Mucosa of rectum (tissue), 2 donors: Measurements from ENCODE around the gene ACSS1.
"Not testable (repeated sequence)": the region's sequence is repeated elsewhere in the genome, so short reads cannot be mapped to it uniquely, and the experiment has no call there.

Experiments used
- H3K27ac ChIP-seq, 2 donors: one replicate each; pipeline ENCODE4 v1.7.0; 2013; ENCODE audit warnings: inconsistent platforms in 2 of 2, low read depth in 2 of 2, low read length in 2 of 2
- H3K27me3 ChIP-seq, 2 donors: one replicate each; pipeline ENCODE4 v1.7.0; 2013; ENCODE audit warnings: low read length in 2 of 2; ENCODE audit not compliant: control insufficient read depth in 2 of 2, insufficient read depth in 2 of 2
- H3K36me3 ChIP-seq, 2 donors: one replicate each; pipeline ENCODE4 v1.7.0; 2013; ENCODE audit warnings: low read length in 2 of 2; ENCODE audit not compliant: control insufficient read depth in 2 of 2, insufficient read depth in 2 of 2
- H3K4me1 ChIP-seq, 2 donors: one replicate each; pipeline ENCODE4 v1.7.0; 2013; ENCODE audit warnings: low read length in 2 of 2, mild to moderate bottlenecking in 1 of 2; ENCODE audit not compliant: control insufficient read depth in 2 of 2, insufficient read depth in 2 of 2
- H3K4me3 ChIP-seq, 2 donors: one replicate each; pipeline ENCODE4 v1.7.0; 2013; ENCODE audit warnings: low read length in 2 of 2
- H3K9ac ChIP-seq, 2 donors: one replicate each; pipeline ENCODE4 v1.7.0; 2013; ENCODE audit warnings: low read length in 2 of 2, low read depth in 1 of 2, mild to moderate bottlenecking in 1 of 2
- H3K9me3 ChIP-seq, 2 donors: one replicate each; pipeline ENCODE4 v1.7.0; 2013; ENCODE audit warnings: low read length in 2 of 2; ENCODE audit not compliant: control insufficient read depth in 2 of 2
- donor health status: healthy.
- donor health status: Normal muscosa, but diverticular disease.

ACSS1 gene

GRCh38 chr20:25005661-25006060 is 52.3 kb downstream of the ACSS1 start:
- peaks cover 36 to 47% of the 10 kb centered on the region in 2 donors for H3K36me3 ChIP-seq
- H3K27ac ChIP-seq = no peak overlapping the region
- no peak overlapping the region for H3K4me3 ChIP-seq
- no peaks in the 10 kb centered on the region for H3K9me3 ChIP-seq
- no peak overlapping the region for H3K9ac ChIP-seq
- no peaks in the 10 kb centered on the region for H3K4me1 ChIP-seq
- H3K27me3 ChIP-seq = no peaks in the 10 kb centered on the region

- Histone ChIP-seq H3K27me3 (no peaks in the 10 kb centered on the region), H3K9ac (no peak overlapping the region), H3K4me1 (no peaks in the 10 kb centered on the region), H3K36me3 (peaks cover 36 to 42% of the 10 kb centered on the region in 2 donors), H3K9me3 (no peaks in the 10 kb centered on the region), H3K27ac (no peak overlapping the region), H3K4me3 (no peak overlapping the region)
These were observed 52.7 kb downstream of the ACSS1 start for GRCh38 chr20:25005220-25005619.

GRCh38 chr20:25003002-25003401 is 54.9 kb downstream of the ACSS1 start:
- no peak overlapping the region for H3K27ac ChIP-seq
- no peak overlapping the region for H3K4me3 ChIP-seq
- no peaks in the 10 kb centered on the region for H3K27me3 ChIP-seq
- H3K9ac ChIP-seq = no peak overlapping the region
- H3K9me3 ChIP-seq = no peaks in the 10 kb centered on the region
- no peaks in the 10 kb centered on the region for H3K4me1 ChIP-seq
- peaks cover 21 to 26% of the 10 kb centered on the region in 2 donors for H3K36me3 ChIP-seq

- H3K36me3 ChIP-seq, H3K9ac ChIP-seq, H3K4me1 ChIP-seq, H3K4me3 ChIP-seq, H3K27ac ChIP-seq, H3K27me3 ChIP-seq, H3K9me3 ChIP-seq: not testable (repeated sequence)
These were observed 56.6 kb downstream of the ACSS1 start for GRCh38 chr20:25001323-25001722.

DNA sequence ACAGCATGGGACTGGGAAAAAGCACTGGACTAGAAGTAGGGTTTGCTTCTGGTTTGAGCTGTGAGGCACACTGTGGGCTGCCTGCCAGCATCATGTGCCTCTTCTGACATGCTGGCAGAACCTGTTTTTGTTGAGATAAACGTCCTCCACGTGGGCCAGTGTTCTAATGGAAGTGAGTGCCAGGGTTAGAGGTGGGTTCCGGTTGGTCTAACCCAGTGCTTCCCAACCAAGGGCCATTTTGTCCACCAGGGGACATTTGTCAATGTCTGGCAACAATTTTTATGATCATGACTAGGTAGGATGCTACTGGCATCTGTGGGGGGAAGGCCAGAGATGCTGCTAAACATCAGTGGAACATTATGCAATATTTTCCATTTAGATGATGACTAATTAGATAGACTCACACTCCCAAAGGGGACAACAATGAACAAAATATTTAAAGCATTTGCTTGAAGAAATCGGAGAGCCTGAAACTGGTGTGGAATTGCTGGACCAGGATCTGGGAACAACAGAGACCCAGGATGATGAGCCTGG is 57.6 kb downstream of the ACSS1 start:
- H3K36me3 ChIP-seq = peaks cover 0 to 5% of the 10 kb centered on the region in 2 donors
- H3K9ac ChIP-seq = no peak overlapping the region
- no peaks in the 10 kb centered on the region for H3K27me3 ChIP-seq
- H3K9me3 ChIP-seq = no peaks in the 10 kb centered on the region
- no peak overlapping the region for H3K27ac ChIP-seq
- no peaks in the 10 kb centered on the region for H3K4me1 ChIP-seq
- H3K4me3 ChIP-seq = no peak overlapping the region

DNA sequence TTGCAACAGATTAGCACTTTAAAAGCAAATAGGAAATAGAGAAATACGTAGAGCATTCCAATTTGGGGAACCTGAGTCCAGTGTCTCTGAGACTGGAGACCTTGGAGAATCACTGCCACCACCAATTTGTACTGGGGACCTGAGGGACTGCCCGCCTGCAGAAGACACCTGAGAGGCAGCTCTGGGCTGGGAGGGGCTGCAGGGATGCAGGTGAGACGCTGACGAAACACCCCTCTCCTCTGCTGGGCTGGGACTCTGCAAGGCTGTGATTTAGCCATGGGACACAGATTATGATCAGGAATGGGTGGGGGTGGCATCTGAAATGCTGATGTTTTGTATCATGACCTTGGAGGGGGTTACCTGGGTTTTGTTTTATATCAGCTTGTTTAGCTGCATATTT is 58.4 kb downstream of the ACSS1 start:
- Histone ChIP-seq H3K27me3 (no peaks in the 10 kb centered on the region), H3K27ac (no peak overlapping the region), H3K36me3 (peaks cover 0 to 2% of the 10 kb centered on the region in 2 donors), H3K9ac (no peak overlapping the region), H3K9me3 (no peaks in the 10 kb centered on the region), H3K4me3 (no peak overlapping the region), H3K4me1 (peaks cover 0 to 4% of the 10 kb centered on the region in 2 donors)

- Histone ChIP-seq H3K27me3 (no peaks in the 10 kb centered on the region), H3K36me3 (no peaks in the 10 kb centered on the region), H3K4me1 (peaks cover 4% of the 10 kb centered on the region in 2 donors), H3K9me3 (no peaks in the 10 kb centered on the region), H3K27ac (no peak overlapping the region), H3K9ac (no peak overlapping the region), H3K4me3 (peak overlapping the region in 1 of 2 donors; percentile 4)
These were observed 59.1 kb downstream of the ACSS1 start for GRCh38 chr20:24998631-24999445.

- no peak overlapping the region for H3K9ac ChIP-seq
- H3K27ac ChIP-seq = no peak overlapping the region
These were observed 59.8 kb downstream of the ACSS1 start for GRCh38 chr20:24998121-24998520.

DNA sequence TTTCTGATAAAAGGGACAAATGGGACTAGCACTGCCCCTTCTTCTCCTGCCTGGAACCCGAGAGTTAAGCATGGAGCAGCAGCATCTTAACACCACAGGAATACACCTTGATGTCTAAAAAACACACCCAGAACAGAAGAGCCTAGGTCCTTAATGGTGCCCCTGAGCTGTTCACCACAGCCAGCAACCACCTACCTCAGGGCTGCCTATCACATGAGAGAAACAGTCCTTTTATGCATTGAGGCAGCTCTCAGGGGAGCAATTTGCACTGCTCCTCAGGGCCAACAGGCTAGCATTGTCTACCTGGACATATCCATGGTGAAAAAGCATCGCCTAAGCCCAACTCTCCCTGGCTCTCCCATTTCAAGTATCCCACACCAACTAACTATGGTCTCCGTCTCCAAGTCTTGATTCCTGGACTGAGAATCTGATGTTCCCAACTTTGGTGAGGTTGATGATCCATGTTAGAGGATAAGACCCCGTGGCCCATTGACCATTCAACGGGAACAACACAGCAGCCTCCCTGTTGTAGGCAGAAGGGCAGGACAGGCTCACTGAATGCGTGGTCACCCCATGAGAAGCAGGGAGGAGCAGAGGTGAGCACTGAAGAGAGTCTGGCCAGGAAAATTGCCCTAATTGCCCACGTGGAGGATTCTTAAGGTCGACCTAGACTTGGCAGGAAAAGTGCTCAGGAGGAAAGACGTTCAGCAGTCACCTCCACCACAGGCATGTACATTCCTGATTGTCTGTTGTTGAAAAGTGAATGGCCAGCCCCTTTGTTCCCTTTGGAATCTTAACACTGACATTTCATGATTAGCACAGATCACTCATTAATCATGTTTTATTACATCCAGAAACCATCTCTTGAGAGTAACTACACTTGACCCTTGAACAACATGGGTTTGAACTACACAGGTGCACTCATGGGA is 61.2 kb downstream of the ACSS1 start:
- Histone ChIP-seq H3K27me3 (no peaks in the 10 kb centered on the region), H3K4me1 (peaks cover 13 to 16% of the 10 kb centered on the region in 2 donors), H3K9me3 (no peaks in the 10 kb centered on the region), H3K4me3 (no peak overlapping the region), H3K36me3 (no peaks in the 10 kb centered on the region), H3K27ac (no peak overlapping the region), H3K9ac (no peak overlapping the region)

More at GRCh38 chr20:24998121-24998520, 59.8 kb downstream of the ACSS1 start:
- Histone ChIP-seq H3K4me1 (peaks cover 8 to 9% of the 10 kb centered on the region in 2 donors), H3K27me3 (no peaks in the 10 kb centered on the region), H3K9me3 (no peaks in the 10 kb centered on the region), H3K36me3 (no peaks in the 10 kb centered on the region), H3K4me3 (no peak overlapping the region)
